Hepatocyte (in vitro differentiated cells): ENCODE measurements around the gene ACOT4. TPM values are rescaled to one million over a fixed set of nuclear protein-coding genes. Genes with fewer than 3 reads are reported as not detected.
A peak's percentile ranks its signal among the peaks of the same experiment; 100 is the strongest.
"Not testable (repeated sequence)": the region's sequence is repeated elsewhere in the genome, so short reads cannot be mapped to it uniquely, and the experiment has no call there.

Experiments used
- DNase-seq: peaks from one replicate; pipeline ENCODE4 v3.0.0-alpha.2; 2016; ENCODE audit warnings: low spot score
- H2AFZ ChIP-seq: fragments of 200-600 bp; sonication (generic); 2 replicates; pipeline ENCODE4 v1.6.0; 2016; ENCODE audit warnings: antibody characterized with exemption, mild to moderate bottlenecking
- H3K27ac ChIP-seq: fragments of 200-600 bp; sonication (generic); 2 replicates; pipeline ENCODE4 v1.5.1; 2016; ENCODE audit warnings: mild to moderate bottlenecking
- H3K27me3 ChIP-seq: fragments of 200-600 bp; sonication (generic); 2 replicates; pipeline ENCODE4 v1.6.1; 2016
- H3K36me3 ChIP-seq: fragments of 200-600 bp; sonication (generic); replicated peaks from 2 replicates; pipeline ENCODE4 v1.5.1; 2016; ENCODE audit warnings: low read depth; ENCODE audit not compliant: insufficient read depth
- H3K4me1 ChIP-seq: fragments of 200-600 bp; sonication (generic); 2 replicates; pipeline ENCODE4 v1.5.1; 2016; ENCODE audit warnings: mild to moderate bottlenecking, moderate library complexity; ENCODE audit not compliant: insufficient read depth
- H3K4me2 ChIP-seq: fragments of 200-600 bp; sonication (generic); 2 replicates; pipeline ENCODE4 v1.6.0; 2016
- H3K4me3 ChIP-seq: fragments of 200-600 bp; sonication (generic); 2 replicates; pipeline ENCODE4 v1.5.1; 2016; ENCODE audit warnings: mild to moderate bottlenecking
- H3K79me2 ChIP-seq: fragments of 200-600 bp; sonication (generic); 2 replicates; pipeline ENCODE4 v1.6.0; 2017; ENCODE audit warnings: mild to moderate bottlenecking
- H3K9me2 ChIP-seq: fragments of 200-600 bp; sonication (generic); replicated peaks from 2 replicates; pipeline ENCODE4 v1.6.0; 2017; ENCODE audit warnings: mild to moderate bottlenecking; ENCODE audit not compliant: insufficient read depth
- H3K9me3 ChIP-seq: fragments of 200-600 bp; sonication (generic); 2 replicates; pipeline ENCODE4 v1.5.1; 2016; ENCODE audit warnings: low read depth, mild to moderate bottlenecking
- H4K20me1 ChIP-seq: fragments of 200-600 bp; sonication (generic); 2 replicates; pipeline ENCODE4 v1.6.0; 2016; ENCODE audit warnings: mild to moderate bottlenecking; ENCODE audit not compliant: insufficient read depth, poor library complexity, severe bottlenecking
- EZH2 ChIP-seq: fragments of 200-600 bp; sonication (generic); IDR thresholded peaks from 2 replicates; pipeline ENCODE4 v1.6.1; 2016; ENCODE audit warnings: antibody characterized with exemption, mild to moderate bottlenecking, borderline replicate concordance
- EZH2phosphoT487 ChIP-seq: fragments of 200-600 bp; sonication (generic); IDR thresholded peaks from one replicate; pipeline ENCODE4 v1.6.1; 2018; ENCODE audit warnings: antibody characterized with exemption, mild to moderate bottlenecking, low read depth, moderate library complexity; ENCODE audit not compliant: unreplicated experiment, severe bottlenecking
- WGBS: methylation state at CpG from one replicate; pipeline ENCODE4 v1.1.6; 2016; ENCODE audit warnings: low lambda C conversion rate; ENCODE audit errors: missing lambda C conversion rate; 5-methylcytosine and 5-hydroxymethylcytosine counted together
- polyA plus RNA-seq: library from polyadenylated mRNA; unstranded; fragments of >200 nt; fragmentation: Nextera tagmentation; extraction: Ambion mirVana; gene quantifications from 2 replicates; pipeline ENCODE4 v1.2.1, GENCODE V29; 2016
- total RNA-seq: library from RNA; depleted of rRNA; stranded (reverse); fragments of >200 nt; gene quantifications from 2 replicates; pipeline ENCODE4 v1.2.3, GENCODE V29; 2014
- TF ChIP-seq, protein P1 (sequence below): fragments of 200-600 bp; sonication (generic); IDR thresholded peaks from 2 replicates; pipeline ENCODE4 v1.5.1; 2016; ENCODE audit warnings: antibody characterized with exemption, mild to moderate bottlenecking; ENCODE audit not compliant: poor library complexity

ACOT4 gene
- total and polyA plus RNA-seq, 2 experiments from 2014 or later: 2.1 to 2.5 TPM

DNA sequence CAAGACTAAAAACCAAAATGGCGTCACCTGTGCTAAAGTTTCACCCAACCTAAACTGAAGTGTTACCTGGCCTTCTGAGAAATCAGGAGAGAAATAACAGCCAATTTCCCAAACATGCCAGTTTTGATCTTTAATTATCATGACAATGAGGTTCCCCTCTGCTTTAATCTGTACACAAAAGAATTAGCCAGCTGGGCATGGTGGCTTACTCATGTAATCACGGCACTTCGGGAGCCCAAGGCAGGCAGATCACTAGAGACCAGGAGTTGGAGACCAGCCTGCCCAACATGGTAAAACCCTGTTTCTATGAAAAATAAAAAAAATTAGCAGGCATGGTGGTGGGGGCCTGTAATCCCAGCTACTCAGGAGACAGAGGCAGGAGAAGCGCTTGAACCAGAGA, 37.8 kb upstream of the ACOT4 start:
- DNase-seq: no peak
- Histone ChIP-seq H3K9me3 (no peaks in the 10 kb centered on the region), H3K79me2 (no peaks in the 10 kb centered on the region), H3K9me2 (no peaks in the 10 kb centered on the region), H3K36me3 (no peaks in the 10 kb centered on the region), H2AFZ (no peak overlapping the region), H4K20me1 (no peaks in the 10 kb centered on the region), H3K4me1 (no peaks in the 10 kb centered on the region), H3K27ac (no peak overlapping the region), H3K4me3 (no peak overlapping the region), H3K27me3 (no peaks in the 10 kb centered on the region), H3K4me2 (no peak overlapping the region)
- TF ChIP-seq EZH2phosphoT487: no peak
- no peak for TF ChIP-seq EZH2
- TF ChIP-seq, protein P1, sequence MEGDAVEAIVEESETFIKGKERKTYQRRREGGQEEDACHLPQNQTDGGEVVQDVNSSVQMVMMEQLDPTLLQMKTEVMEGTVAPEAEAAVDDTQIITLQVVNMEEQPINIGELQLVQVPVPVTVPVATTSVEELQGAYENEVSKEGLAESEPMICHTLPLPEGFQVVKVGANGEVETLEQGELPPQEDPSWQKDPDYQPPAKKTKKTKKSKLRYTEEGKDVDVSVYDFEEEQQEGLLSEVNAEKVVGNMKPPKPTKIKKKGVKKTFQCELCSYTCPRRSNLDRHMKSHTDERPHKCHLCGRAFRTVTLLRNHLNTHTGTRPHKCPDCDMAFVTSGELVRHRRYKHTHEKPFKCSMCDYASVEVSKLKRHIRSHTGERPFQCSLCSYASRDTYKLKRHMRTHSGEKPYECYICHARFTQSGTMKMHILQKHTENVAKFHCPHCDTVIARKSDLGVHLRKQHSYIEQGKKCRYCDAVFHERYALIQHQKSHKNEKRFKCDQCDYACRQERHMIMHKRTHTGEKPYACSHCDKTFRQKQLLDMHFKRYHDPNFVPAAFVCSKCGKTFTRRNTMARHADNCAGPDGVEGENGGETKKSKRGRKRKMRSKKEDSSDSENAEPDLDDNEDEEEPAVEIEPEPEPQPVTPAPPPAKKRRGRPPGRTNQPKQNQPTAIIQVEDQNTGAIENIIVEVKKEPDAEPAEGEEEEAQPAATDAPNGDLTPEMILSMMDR: no peak
- WGBS: 100% methylated on average over 4 of the region's 4 CpGs

DNA sequence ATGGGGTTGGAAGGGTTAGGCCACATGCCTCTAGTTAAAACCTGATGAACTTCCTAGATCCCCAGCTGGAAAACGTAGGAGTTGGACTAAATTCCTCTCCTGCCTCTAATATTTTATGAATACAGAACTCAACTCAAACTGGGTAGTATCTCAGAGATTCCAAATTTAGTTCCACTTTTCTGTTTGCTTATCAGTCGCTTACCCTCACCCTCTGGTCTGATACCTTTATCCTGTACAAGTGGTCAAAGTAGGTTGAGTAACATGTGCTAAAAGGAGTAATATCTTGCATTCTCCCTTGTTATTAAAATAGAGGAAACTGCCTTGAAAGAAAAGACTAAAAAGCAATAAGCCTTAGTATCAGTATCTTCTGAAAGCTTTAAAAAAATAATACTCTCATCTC, 34.5 kb upstream of the ACOT4 start:
- not testable (repeated sequence) for H3K4me2 ChIP-seq, H3K27ac ChIP-seq, H3K36me3 ChIP-seq, H3K9me3 ChIP-seq, H3K9me2 ChIP-seq, DNase-seq, H3K4me3 ChIP-seq, H2AFZ ChIP-seq, H3K79me2 ChIP-seq, H3K4me1 ChIP-seq, H3K27me3 ChIP-seq, H4K20me1 ChIP-seq
- 60% methylated on average over 2 of the region's 2 CpGs for WGBS

DNA sequence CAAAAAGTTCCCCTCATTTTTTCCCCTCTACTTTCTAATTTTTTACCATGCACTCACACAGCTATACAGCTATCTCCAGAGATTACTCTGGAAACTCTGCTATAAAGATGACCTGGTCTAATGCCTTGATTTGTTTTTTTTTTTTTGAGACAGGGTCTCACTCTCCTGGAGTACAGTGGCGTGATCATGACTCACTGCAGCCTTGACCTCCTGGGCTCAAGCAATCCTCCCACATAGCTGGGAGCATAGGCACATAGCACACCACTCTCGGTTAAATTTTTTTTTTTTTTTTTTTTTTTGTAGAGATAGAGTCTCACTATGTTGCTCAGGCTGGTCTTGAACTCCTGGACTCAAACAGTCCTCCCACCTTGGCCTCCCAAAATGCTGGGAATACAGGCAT, 33.4 kb upstream of the ACOT4 start:
- WGBS: 70% methylated on average over 2 of the region's 2 CpGs
- H3K4me2 ChIP-seq, H3K36me3 ChIP-seq, H3K27ac ChIP-seq, H3K4me3 ChIP-seq, H2AFZ ChIP-seq, H4K20me1 ChIP-seq, H3K9me2 ChIP-seq, DNase-seq, H3K79me2 ChIP-seq, H3K27me3 ChIP-seq, H3K9me3 ChIP-seq, H3K4me1 ChIP-seq: not testable (repeated sequence)

DNA sequence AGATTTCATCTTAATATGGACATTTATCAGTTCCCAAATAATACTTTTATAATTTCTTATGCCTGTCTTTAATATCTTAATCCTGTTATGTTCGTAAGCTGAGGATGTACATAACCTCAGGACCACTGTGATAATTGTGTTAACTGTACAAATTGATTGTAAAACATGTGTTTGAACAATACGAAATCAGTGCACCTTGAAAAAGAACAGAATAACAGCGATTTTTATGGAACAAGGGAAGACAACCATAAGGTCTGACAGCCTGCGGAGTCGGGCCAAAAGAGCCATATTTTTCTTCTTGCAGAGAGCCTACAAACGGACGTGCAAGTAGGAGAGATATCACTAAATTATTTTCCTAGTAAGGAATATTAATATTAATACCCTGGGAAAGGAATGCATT, 29.4 kb upstream of the ACOT4 start:
- not testable (repeated sequence) for H3K79me2 ChIP-seq, H3K36me3 ChIP-seq, H3K4me2 ChIP-seq, H3K4me1 ChIP-seq, H3K4me3 ChIP-seq, H3K27ac ChIP-seq, H4K20me1 ChIP-seq, H3K27me3 ChIP-seq, H3K9me3 ChIP-seq, H3K9me2 ChIP-seq, H2AFZ ChIP-seq, DNase-seq
- 96% methylated on average over 7 of the region's 7 CpGs for WGBS

DNA sequence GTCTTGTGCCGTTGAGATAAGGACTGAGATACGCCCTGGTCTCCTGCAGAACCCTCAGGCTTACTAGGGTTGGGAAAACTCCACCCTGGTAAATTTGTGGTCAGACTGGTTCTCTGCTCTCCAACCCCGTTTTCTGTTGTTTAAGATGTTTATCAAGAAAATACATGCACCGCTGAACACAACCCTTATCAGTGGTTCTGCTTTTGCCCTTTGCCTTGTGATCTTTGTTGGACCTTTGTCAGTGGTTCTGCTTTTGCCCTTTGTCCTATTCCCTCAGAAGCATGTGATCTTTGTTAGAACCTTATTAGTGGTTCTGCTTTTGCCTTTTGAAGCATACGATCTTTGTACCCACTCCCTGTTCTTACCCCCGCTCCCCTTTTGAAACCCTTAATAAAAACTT, 29.0 kb upstream of the ACOT4 start:
- H3K27ac ChIP-seq: not testable (repeated sequence)

DNA sequence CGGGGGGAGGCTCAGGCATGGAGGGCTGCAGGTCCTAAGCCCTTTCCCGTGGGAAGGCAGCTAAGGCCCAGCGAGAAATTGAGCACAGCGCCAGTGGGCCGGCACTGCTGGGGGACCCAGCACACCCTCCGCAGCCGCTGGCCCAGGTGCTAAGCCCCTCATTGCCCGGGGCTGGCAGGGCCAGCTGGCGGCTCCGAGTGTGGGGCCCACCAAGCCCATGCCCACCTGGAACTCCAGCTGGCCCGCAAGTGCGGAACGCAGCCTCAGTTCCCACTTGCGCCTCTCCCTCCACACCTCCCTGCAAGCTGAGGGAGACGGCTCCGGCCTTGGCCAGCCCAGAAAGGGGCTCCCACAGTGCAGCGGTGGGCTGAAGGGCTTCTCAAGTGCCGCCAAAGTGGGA, 25.2 kb upstream of the ACOT4 start:
- H3K27me3 ChIP-seq, DNase-seq, H2AFZ ChIP-seq, H3K9me2 ChIP-seq, H3K36me3 ChIP-seq, H3K9me3 ChIP-seq, H4K20me1 ChIP-seq, H3K27ac ChIP-seq, H3K4me2 ChIP-seq, H3K4me3 ChIP-seq: not testable (repeated sequence)
- peaks cover 20% of the 10 kb centered on the region for H3K79me2 ChIP-seq
- peaks cover 13% of the 10 kb centered on the region for H3K4me1 ChIP-seq
- WGBS: 87% methylated on average over 18 of the region's 18 CpGs

More for the DNA sequence above, 29.0 kb upstream of the ACOT4 start:
- 79% methylated on average over 6 of the region's 6 CpGs for WGBS
- not testable (repeated sequence) for H3K79me2 ChIP-seq, H3K4me2 ChIP-seq, DNase-seq, H3K36me3 ChIP-seq, H3K4me1 ChIP-seq, H3K4me3 ChIP-seq, H3K9me2 ChIP-seq, H3K9me3 ChIP-seq, H4K20me1 ChIP-seq, H3K27me3 ChIP-seq, H2AFZ ChIP-seq

DNA sequence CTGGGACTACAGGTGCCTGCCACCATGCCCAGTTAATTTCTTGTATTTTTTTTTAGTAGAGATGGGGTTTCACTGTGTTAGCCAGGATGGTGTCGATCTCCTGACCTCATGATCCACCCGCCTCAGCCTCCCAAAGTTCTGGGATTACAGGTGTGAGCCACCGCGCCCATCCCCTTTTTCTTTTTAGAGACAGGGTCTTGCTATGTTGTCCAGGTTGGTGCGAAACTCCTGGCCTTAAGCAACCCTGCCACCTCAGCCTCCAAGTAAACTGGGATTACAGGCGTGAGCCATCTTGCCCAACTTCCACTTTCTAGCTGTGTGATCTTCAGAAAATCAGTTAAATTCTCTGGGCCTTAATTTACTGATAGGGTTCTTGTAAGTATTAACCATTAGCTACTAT, 24.7 kb upstream of the ACOT4 start:
- H3K9me2 ChIP-seq, H2AFZ ChIP-seq, H3K4me3 ChIP-seq, H3K27ac ChIP-seq, H3K27me3 ChIP-seq, H4K20me1 ChIP-seq, DNase-seq, H3K9me3 ChIP-seq, H3K36me3 ChIP-seq: not testable (repeated sequence)
- Histone ChIP-seq H3K4me2 (peak overlapping the region; percentile 82), H3K79me2 (peaks cover 20% of the 10 kb centered on the region), H3K4me1 (peaks cover 13% of the 10 kb centered on the region)
- WGBS: 96% methylated on average over 6 of the region's 6 CpGs
